ENCODE measurements around the gene CPNE2. TPM values are rescaled to one million over a fixed set of nuclear protein-coding genes. Genes with fewer than 3 reads are reported as not detected.

The CPNE2 gene
- total RNA-seq, 1 donor from 2014 or later: 9.9 TPM

DNA sequence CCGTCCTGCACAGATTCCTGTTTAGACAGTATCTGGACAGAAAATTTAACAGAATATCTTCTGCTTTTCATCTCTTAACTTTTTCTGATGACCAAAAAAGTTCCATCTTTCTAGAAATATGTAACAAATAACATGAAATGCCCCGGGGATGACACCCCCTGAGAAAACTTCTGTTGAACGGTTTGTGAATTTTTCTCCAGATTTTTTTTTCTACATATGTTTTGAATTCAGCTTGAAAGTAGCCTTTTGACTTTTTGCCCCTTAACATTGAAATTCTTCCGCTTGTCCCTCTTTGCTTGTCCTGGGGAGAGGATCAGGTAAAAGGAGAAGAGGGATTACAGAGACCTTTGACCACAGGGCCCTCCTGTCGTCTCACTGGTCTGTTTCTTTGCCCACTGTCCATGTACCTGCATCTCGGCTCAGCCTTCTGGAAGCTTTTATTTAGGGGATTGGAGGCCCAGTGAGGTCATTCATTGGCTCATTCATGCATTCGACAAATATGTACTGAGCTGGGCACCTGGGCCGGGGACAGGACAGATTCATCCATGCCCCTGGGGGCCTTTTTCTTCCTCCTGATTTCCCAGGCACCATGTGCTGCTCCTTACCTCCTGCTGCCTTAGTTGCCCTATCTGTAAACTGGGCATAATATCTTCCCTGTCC, 19.6 kb upstream of the CPNE2 start:
- Mint-ChIP-seq H3K9me3 (no peaks in the 10 kb centered on the region), H3K36me3 (ENCODE audit: low read depth) (peaks cover 82% of the 10 kb centered on the region), H3K27ac (peak overlapping the region; percentile 40), H3K4me1 (ENCODE audit: low read depth) (peaks cover 15% of the 10 kb centered on the region), H3K27me3 (ENCODE audit: low read depth) (no peaks in the 10 kb centered on the region), H3K4me3 (ENCODE audit: low read depth) (no peak overlapping the region)
- no peak for DNase-seq (ENCODE audit: low spot score)
- intact Hi-C loops (cut with micrococcal nuclease): no loop called here

DNA sequence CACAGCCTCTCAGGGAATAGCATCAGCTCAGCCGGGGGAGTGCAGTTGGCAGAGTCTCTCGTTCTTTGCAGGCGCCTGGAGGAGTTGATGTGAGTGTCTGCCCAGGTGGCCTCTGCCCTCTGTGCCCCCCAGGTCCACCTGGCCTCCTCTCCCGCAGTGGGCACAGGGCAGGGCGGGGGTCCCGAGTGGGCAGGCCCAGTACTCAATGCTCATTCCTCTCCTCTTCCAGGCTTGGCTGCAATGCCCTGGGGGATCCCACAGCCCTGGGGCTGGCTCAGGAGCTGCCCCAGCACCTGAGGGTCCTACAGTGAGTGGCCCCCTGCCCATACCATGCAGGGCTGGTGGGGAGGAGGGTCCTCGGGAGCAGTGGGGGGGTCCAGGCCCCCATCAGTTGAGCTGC, 14.7 kb upstream of the CPNE2 start:
- H3K4me1 Mint-ChIP-seq (ENCODE audit: low read depth): no peaks in the 10 kb centered on the region
- no peaks in the 10 kb centered on the region for H3K27me3 Mint-ChIP-seq (ENCODE audit: low read depth)
- intact Hi-C loops (cut with micrococcal nuclease): no loop called here
- peaks cover 54% of the 10 kb centered on the region for H3K36me3 Mint-ChIP-seq (ENCODE audit: low read depth)
- no peaks in the 10 kb centered on the region for H3K9me3 Mint-ChIP-seq
- H3K27ac Mint-ChIP-seq: no peak overlapping the region
- H3K4me3 Mint-ChIP-seq (ENCODE audit: low read depth): no peak overlapping the region
- no peak for DNase-seq (ENCODE audit: low spot score)

DNA sequence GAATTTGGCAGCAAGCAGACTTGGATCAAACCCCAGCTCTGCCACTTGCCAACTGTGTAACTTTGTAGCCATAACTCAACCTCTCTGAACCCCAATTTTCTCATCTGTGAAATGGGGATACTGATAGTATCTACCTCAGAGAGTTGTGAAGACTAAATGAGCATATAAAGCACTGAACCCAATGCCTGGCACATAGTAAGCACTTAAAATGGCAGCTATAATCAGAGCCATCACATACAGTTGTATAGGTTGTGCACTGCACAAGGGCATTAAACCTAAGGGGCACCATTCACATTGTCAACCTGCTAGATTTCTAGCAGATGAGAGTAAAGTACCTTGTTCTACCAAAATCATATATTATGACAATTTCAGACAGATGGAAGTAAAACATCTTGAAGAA, 10.6 kb upstream of the CPNE2 start:
- Mint-ChIP-seq H3K36me3 (ENCODE audit: low read depth) (peaks cover 27% of the 10 kb centered on the region), H3K4me3 (ENCODE audit: low read depth) (no peak overlapping the region), H3K4me1 (ENCODE audit: low read depth) (peaks cover 5% of the 10 kb centered on the region), H3K27ac (no peak overlapping the region), H3K27me3 (ENCODE audit: low read depth) (no peaks in the 10 kb centered on the region), H3K9me3 (no peaks in the 10 kb centered on the region)
- intact Hi-C loops (cut with micrococcal nuclease): no loop called here
- DNase-seq (ENCODE audit: low spot score): no peak

DNA sequence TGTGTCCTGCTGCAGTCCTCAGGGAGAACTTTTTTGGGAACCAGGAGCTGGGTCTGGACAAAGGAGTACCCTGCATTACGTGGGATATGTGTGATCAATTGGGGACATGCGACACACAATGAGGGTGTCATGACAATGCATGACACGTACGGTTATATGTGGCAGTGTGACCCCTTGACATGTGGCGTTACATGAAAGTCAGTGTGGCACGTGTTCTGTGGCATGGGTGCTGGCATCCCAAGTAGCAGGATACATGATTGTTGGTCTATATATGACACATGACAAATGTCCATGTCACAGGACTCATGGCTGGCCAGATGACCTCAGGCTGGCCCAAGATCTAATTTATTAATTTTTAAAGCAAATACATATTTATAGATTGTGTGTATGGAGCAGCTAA, 9.7 kb upstream of the CPNE2 start:
- intact Hi-C loops (cut with micrococcal nuclease): no loop called here
- Mint-ChIP-seq H3K4me3 (ENCODE audit: low read depth) (no peak overlapping the region), H3K27ac (no peak overlapping the region)

GRCh38 chr16:57083485-57084126, 8.8 kb upstream of the CPNE2 start:
- peak overlapping the region; percentile 50 for H3K27ac Mint-ChIP-seq
- peaks cover 23% of the 10 kb centered on the region for H3K36me3 Mint-ChIP-seq (ENCODE audit: low read depth)
- no peaks in the 10 kb centered on the region for H3K9me3 Mint-ChIP-seq
- no peaks in the 10 kb centered on the region for H3K27me3 Mint-ChIP-seq (ENCODE audit: low read depth)
- intact Hi-C loops (cut with micrococcal nuclease): loop anchor here (1.0 kb wide), 1 partner anchor 85 kb away; no protein-coding TSS in a partner anchor
- H3K4me1 Mint-ChIP-seq (ENCODE audit: low read depth): peaks cover 5% of the 10 kb centered on the region
- no peak overlapping the region for H3K4me3 Mint-ChIP-seq (ENCODE audit: low read depth)
- DNase-seq (ENCODE audit: low spot score): no peak

More for the DNA sequence above, 9.7 kb upstream of the CPNE2 start:
- no peak for DNase-seq (ENCODE audit: low spot score)
- peaks cover 5% of the 10 kb centered on the region for H3K4me1 Mint-ChIP-seq (ENCODE audit: low read depth)
- H3K27me3 Mint-ChIP-seq (ENCODE audit: low read depth): no peaks in the 10 kb centered on the region
- no peaks in the 10 kb centered on the region for H3K9me3 Mint-ChIP-seq
- peaks cover 23% of the 10 kb centered on the region for H3K36me3 Mint-ChIP-seq (ENCODE audit: low read depth)

DNA sequence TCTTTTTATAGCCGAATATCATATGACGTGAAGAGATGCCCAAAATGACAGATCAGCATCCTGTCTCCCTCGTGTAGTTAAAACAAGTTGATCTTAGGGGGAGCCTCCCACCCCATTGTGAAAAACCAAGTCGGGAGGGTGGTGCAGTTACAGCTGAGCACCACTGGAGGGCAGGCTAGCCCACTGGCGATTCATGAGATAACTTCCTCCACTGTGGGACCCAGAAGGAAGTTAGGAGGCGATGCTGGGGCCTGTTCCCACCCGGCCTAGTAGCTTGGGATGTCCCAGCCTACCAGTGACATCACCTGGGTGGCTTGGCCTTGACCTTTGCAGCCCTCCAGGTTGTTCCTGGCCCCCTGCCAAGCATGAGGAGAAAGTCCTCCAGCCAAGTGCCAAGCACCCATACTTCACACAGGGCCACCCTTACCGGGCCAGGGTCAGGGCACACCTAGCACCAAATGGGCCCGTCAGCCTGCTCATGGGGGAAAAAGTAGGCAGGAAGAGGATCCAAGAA, 8.1 kb upstream of the CPNE2 start:
- Mint-ChIP-seq H3K36me3 (ENCODE audit: low read depth) (peaks cover 21% of the 10 kb centered on the region), H3K27ac (peak overlapping the region; percentile 50), H3K4me1 (ENCODE audit: low read depth) (peaks cover 5% of the 10 kb centered on the region), H3K27me3 (ENCODE audit: low read depth) (no peaks in the 10 kb centered on the region), H3K9me3 (no peaks in the 10 kb centered on the region), H3K4me3 (ENCODE audit: low read depth) (no peak overlapping the region)
- peak; percentile 66 for DNase-seq (ENCODE audit: low spot score)
- intact Hi-C loops (cut with micrococcal nuclease): loop anchor here (1.0 kb wide), 1 partner anchor 84 kb away; no protein-coding TSS in a partner anchor

- no peak for DNase-seq (ENCODE audit: low spot score)
- Mint-ChIP-seq H3K4me3 (ENCODE audit: low read depth) (no peak overlapping the region), H3K9me3 (no peaks in the 10 kb centered on the region), H3K27ac (no peak overlapping the region), H3K27me3 (ENCODE audit: low read depth) (no peaks in the 10 kb centered on the region), H3K36me3 (ENCODE audit: low read depth) (peaks cover 17% of the 10 kb centered on the region), H3K4me1 (ENCODE audit: low read depth) (peaks cover 5% of the 10 kb centered on the region)
- intact Hi-C loops (cut with micrococcal nuclease): loop anchor here (1.0 kb wide), 1 partner anchor 83 kb away; no protein-coding TSS in a partner anchor
These were observed 7.4 kb upstream of the CPNE2 start for GRCh38 chr16:57084996-57085395.

GRCh38 chr16:57087003-57087402, 5.4 kb upstream of the CPNE2 start:
- Mint-ChIP-seq H3K27ac (no peak overlapping the region), H3K9me3 (no peaks in the 10 kb centered on the region), H3K27me3 (ENCODE audit: low read depth) (peaks cover 16% of the 10 kb centered on the region), H3K4me3 (ENCODE audit: low read depth) (no peak overlapping the region), H3K4me1 (ENCODE audit: low read depth) (peaks cover 8% of the 10 kb centered on the region), H3K36me3 (ENCODE audit: low read depth) (peaks cover 12% of the 10 kb centered on the region)
- no peak for DNase-seq (ENCODE audit: low spot score)
- intact Hi-C loops (cut with micrococcal nuclease): no loop called here

DNA sequence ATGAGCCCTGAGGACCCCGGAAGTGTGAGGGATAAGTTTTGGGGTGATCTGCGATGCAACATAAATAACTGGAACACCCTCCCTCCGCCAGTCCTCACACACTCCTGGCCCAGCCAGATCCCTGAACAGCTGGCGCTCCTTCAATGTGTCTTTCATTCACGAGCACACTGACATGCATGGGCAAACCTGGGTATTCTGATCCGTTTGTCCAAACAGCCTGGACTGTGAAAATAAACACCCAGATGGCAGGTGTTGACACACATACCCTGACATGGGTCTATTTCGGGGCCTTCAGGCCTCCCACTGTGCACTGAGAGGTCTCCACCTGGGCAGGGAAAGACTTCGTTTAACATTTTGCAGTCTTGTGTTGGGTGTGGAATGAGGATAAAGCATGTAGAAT, 3.0 kb upstream of the CPNE2 start:
- Mint-ChIP-seq H3K9me3 (no peaks in the 10 kb centered on the region), H3K4me1 (ENCODE audit: low read depth) (peaks cover 6% of the 10 kb centered on the region), H3K36me3 (ENCODE audit: low read depth) (no peaks in the 10 kb centered on the region), H3K4me3 (ENCODE audit: low read depth) (no peak overlapping the region), H3K27me3 (ENCODE audit: low read depth) (peaks cover 25% of the 10 kb centered on the region), H3K27ac (no peak overlapping the region)
- no peak for DNase-seq (ENCODE audit: low spot score)
- intact Hi-C loops (cut with micrococcal nuclease): no loop called here

DNA sequence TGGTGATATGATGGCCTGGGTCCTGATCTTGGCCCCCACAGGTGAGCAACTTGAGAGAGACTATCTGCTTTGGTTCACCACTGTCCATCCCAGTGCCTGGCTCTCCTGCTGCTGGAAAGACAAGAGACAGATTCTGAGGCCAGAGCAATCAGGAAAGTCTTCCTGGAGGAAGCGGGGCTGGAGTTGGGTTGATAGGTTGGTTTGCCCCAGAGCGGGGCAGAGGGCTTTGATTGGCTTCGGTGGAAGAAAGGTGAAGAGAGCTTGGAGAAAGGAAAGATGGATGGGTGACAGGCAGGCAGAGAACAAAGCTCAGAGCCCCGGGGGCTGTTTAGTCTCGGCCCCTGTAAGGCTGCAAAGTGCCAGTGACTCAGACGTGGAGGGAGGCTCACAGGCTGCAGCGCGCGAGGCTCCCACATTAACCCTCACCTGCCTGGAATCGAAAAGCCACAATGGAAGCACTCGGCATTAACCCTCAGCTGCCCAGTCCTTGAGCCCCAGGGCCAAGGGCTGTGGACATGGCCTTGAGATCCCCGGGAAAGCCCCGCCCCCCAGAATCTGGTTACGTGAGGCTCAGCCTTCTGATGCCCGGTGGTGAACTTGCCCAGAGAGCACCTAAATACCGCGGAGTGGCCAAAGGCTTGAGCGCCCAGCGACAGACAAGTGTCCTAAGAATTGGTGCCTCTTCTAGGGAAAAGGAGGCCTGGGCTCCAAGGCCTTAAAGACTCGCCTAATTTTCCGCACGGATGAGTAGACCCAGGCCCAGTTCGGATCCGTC, 996 bp upstream of the CPNE2 start:
- H3K9me3 Mint-ChIP-seq: no peaks in the 10 kb centered on the region
- DNase-seq (ENCODE audit: low spot score): no peak
- H3K4me3 Mint-ChIP-seq (ENCODE audit: low read depth): peak overlapping the region; percentile 75
- peaks cover 6% of the 10 kb centered on the region for H3K4me1 Mint-ChIP-seq (ENCODE audit: low read depth)
- intact Hi-C loops (cut with micrococcal nuclease): no loop called here
- H3K27me3 Mint-ChIP-seq (ENCODE audit: low read depth): peaks cover 25% of the 10 kb centered on the region
- no peak overlapping the region for H3K27ac Mint-ChIP-seq
- H3K36me3 Mint-ChIP-seq (ENCODE audit: low read depth): no peaks in the 10 kb centered on the region

DNA sequence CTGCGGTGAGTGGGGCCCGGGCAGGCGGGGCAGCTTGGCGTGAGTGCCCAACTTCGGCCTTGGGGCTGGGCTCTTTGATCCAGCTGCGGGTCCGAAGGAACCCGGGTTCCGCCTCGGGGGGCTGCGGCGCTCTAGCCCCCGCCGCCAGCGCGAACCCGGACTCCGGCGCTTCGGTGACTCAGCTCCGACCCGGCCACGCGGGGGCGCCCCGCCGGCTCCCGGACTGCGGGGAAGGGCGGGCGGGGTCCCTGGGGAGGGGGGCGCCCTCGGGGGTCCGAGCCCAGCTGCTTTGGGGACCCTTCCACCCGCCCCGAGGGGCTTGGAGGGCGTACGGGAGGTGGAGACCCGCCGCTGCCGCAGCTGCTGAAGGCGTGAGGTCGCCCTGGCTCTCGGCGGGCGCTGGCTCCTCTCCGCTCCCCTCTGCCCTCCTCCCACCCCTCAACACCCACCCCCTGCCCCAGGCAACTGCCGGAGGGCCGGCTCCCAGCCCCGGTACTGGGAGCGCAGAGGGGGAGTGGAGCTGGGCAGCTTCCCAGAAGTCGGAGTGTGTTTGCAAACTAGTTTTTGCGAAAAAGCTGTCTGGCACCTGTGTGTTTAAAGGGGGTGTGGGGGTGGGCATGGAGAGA, 516 bp downstream of the CPNE2 start:
- intact Hi-C loops (cut with micrococcal nuclease): loop anchor here (2.0 kb wide), 2 partner anchors 48 to 76 kb away; no protein-coding TSS in a partner anchor
- H3K27ac Mint-ChIP-seq: no peak overlapping the region
- H3K27me3 Mint-ChIP-seq (ENCODE audit: low read depth): peaks cover 25% of the 10 kb centered on the region
- H3K9me3 Mint-ChIP-seq: no peaks in the 10 kb centered on the region
- H3K4me1 Mint-ChIP-seq (ENCODE audit: low read depth): peaks cover 6% of the 10 kb centered on the region
- H3K4me3 Mint-ChIP-seq (ENCODE audit: low read depth): peak overlapping the region; percentile 78
- no peaks in the 10 kb centered on the region for H3K36me3 Mint-ChIP-seq (ENCODE audit: low read depth)
- DNase-seq (ENCODE audit: low spot score): peak; percentile 28

Measured in activated T-helper 2 cell treated with anti-CD3 and anti-CD28 coated beads, Interferon-gamma antibody, Interleukin-2, Interleukin-4, amounts not matched to agents 10 μg/mL and 5 μg/mL and 100 μg/mL, durations not matched to agents 14 hours and 24 hours and 36 hours (primary cell).